Stimulated activated CD8-positive, alpha-beta memory T cell treated with anti-CD3 and anti-CD28 coated beads, Interleukin-12 subunit alpha, Interleukin-12 subunit beta, amount 100 ng/mL, for 1 hour (primary cell): Measurements from ENCODE around the gene DNAJC15.
"Not testable (repeated sequence)": the region's sequence is repeated elsewhere in the genome, so short reads cannot be mapped to it uniquely, and the experiment has no call there.

Source experiments
- DNase-seq: peaks from one replicate; pipeline ENCODE4 v3.0.0-alpha.2; 2020; ENCODE audit warnings: low read depth

DNAJC15 gene

DNA sequence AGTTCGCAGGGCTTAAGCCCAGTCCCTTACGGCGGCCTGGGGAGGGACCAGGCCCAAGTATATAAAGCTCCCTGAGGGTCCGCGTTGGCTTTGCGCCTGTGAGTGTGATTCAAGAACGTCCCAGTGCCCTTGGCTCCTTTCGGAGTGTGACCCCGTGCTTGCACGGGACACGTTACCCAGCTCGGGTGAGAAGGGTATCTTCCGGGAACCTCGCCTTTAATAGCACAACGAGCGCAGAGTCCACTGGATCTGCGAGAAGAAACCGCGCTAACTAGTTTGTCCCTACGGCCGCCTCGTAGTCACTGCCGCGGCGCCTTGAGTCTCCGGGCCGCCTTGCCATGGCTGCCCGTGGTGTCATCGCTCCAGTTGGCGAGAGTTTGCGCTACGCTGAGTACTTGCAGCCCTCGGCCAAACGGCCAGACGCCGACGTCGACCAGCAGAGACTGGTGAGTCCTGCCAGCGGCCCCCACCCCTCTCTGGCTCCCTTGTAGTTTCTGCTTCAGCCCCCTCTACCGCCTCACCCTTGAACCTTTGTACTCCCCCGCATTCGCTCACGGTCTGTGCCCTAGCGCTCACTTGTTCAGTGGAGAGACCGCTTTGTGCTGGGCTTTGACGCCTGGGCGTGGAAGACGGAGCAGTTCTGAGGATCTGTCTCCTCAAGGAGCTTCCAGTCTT, at the start of gene DNAJC15:
DNAJC15 (plus strand) TSS at position 298 of the 675 bp plus-strand sequence; CDS start at position 339, 41 bp downstream.
- peak; percentile 59 for DNase-seq

DNA sequence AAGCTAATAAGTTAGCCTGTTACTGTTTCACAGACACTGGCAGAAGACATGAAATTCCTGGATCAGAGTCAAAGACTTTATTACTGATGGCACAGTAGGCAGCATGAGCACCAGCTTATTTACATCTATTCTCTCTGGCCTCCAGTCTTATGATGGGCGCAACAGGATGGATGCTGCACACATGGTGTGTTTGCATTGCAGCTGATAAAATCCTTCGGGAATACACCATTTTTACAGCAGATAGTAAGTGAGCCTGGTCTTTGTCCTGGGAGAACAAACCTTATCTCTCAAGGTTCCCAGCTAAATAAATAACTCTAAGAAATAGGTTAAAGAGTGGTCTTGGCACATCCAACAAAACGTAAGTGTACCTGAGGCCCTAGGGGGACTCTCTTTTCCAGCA, 47.3 kb upstream of the DNAJC15 start:
- DNase-seq: no peak

GRCh38 chr13:42977219-42977659, 46.1 kb upstream of the DNAJC15 start:
- no peak for DNase-seq

DNA sequence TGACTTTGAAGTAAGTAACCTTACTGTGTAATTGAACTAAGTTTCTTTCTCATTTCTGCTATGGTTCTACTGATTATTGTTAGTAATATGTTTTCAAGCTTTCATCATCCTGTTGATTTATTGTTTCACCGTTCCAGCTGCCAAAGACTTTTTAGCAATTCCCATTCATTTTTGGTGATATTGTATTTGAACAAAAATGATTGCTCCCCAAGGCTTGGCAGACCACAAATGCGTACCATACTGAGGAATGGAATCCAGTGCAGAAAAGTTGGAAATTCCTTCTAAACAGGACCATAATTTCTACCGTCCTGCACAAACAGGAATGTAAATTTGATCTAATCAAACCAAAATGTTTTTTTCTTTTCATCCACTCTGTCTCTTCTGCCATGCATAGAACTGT, 42.1 kb upstream of the DNAJC15 start:
- no peak for DNase-seq

- no peak for DNase-seq
Measured at GRCh38 chr13:42981853-42982252, 41.5 kb upstream of the DNAJC15 start.

DNA sequence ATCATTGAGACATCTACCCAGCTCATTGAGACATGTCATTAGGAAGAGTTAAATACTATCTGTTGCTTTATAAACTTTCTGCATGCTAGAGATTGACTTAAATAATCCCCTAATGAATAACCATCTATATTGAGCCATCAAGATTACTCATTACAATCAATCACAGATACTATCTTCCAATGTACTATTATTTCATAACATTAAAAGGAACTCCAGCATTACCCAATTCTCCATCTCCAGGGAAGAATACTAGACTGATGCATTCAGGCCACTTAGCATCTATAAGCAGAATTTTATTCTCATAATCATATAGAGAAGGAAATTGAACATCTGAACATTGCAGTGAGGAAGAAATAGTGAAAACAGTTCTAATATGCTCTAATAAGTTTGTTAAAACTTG, 39.4 kb upstream of the DNAJC15 start:
- no peak for DNase-seq

GRCh38 chr13:42984691-42985090, 38.7 kb upstream of the DNAJC15 start:
- DNase-seq: no peak

DNA sequence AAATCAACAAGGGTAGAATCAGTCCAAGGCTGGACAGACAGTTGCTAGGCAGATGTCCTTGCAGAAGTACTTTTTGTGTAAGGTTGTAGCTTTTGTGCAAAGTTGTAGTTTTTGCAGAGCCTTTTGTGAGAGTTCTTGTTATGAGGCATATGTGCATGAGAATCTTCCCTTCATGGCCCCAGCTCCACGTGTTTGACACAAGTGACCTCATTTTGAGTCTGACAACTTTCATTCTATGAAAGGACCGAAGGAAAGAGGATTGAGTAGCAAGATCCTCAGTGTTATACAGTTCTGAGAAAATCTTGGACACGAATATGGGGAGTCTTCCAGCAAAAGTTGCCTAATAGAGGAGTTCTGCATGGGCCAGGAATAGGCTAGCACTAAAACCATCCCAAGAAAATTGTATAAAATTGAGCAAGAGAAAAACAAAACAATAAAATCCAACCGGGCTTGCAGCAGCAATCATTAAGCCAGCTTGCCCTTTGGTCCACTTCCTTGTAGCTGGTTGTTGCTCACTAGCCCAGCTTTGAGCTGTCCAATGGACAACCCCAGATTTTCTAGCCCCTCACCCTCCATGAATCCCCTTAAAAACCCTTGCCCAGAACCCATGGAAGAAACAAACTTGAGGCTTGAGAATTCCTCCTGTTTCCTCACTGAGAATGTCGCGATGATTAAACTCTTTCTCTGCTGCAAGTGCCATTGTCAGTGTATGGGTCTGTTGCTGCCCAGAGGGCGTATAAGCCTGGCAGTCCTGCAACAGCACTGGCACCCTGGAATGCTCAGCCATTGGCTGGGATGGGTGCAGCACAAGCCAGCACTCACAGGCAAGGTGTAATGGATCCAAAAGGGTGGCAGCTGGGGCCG, 37.8 kb upstream of the DNAJC15 start:
- DNase-seq: no peak

GRCh38 chr13:42986176-42986574, 37.2 kb upstream of the DNAJC15 start:
- no peak for DNase-seq

GRCh38 chr13:42990291-42991232, 32.8 kb upstream of the DNAJC15 start:
- DNase-seq: no peak

DNA sequence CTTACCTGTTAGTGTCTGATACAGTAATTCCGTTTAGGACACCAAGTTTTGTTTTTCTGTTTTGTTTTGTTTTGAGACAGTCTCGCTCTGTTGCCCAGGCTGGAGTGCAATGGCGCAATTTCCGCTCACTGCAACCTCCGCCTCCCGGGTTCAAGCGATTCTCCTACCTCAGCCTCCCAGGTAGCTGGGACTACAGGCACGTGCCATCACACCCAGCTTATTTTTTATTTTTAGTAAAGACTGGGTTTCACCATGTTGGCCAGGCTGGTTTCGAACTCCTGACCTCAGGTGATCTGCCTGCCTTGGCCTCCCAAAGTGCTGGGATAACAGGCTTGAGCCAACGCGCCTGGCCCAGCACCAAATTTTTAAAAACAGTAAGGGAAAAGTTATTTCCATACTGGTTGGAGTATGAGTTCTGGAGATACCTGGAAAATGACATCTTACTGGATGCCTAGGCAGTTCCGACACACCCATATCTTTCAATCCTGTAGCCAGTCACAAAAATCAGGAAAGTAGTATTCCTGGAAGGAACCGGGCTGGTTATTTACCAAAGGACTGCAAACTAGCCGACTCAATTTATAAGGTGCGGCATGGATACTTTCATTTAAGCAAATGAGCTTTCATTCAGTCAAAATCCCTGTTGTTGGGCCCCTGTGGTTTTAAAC, 32.0 kb upstream of the DNAJC15 start:
- not testable (repeated sequence) for DNase-seq

- DNase-seq: peak; percentile 62
Measured at GRCh38 chr13:42991898-42992763, 31.3 kb upstream of the DNAJC15 start, which contains the start of gene EPSTI1. Gene EPSTI1, minus strand, starts transcription at chr13:42992241. Its CDS starts 76 bp downstream, at chr13:42992165.

GRCh38 chr13:42992764-42993122, 30.6 kb upstream of the DNAJC15 start:
- no peak for DNase-seq

DNA sequence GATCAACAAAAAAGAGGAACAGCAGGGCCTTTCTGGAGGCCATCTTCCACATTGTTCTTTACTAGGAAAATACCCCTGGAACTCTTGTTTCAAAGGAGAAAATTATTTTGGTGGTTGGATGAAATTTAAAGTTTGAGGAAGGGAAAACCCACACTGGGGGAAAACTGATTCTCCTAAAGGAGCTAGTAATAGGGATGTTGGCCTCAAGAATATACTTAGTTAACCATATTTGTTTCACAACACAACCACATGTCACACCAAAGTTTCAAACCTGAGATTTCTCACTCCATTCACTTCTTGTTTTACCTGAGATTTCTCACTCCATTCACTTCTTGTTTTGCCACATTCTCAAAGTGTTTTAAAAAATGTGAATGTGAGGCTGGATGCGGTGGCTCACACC, 28.5 kb upstream of the DNAJC15 start:
- DNase-seq: no peak

DNA sequence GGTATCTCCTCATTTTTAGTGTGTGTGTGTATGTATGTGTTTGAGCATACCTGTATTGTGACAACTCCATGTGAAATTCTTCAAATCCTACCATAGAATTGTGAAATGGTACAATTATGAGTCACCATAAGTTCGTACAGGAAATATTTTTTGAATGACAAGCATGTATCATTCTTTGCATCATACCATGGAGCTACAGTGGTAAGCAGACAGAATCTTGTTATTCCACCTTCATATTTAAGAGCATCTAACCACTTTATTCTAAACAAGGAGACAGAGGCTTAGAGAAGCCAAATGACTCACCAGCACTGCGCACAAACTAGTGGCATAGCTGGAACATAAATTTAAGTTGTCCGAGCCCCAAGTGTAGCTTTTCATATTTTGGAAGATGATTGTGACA, 26.8 kb upstream of the DNAJC15 start:
- DNase-seq: no peak

DNA sequence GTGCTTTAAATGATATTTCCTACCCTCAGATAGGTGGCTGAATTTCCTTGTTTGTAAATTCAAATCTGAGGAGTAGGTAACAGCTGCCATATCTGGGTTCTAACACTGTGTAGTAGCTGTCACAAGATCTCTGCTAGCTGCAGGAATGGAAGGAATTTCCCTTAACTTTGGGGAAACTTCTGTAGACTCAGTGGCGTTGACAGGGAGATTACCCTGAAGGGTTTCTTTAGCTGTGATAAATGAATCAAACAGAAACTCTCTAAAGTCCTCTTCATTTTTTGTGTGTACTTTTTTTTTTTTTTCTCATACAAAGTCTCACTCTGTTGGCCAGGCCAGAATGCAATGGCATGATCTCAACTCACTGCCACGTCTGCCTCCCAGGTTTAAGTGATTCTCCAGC, 26.0 kb upstream of the DNAJC15 start:
- DNase-seq: no peak

- DNase-seq: no peak
Measured at GRCh38 chr13:42999491-42999890, 23.9 kb upstream of the DNAJC15 start.

DNA sequence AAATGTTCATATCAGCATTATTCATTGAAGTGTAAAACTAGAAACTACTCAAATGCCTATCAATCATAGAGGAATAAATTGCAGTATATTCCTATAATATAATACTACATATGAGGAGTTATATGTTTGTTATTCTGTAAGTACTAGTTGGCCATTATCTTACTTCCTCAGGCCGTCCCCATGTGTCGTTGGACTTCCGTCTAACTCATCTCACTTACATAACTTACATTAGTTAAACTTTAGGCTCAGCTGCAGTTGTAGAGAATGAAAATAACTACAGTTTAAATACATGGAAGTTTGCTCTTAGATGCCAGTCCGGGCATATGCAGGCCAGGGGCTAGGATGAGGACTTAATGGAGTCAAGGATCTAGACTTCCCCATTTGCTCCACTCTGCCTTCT, 22.7 kb upstream of the DNAJC15 start:
- no peak for DNase-seq

DNA sequence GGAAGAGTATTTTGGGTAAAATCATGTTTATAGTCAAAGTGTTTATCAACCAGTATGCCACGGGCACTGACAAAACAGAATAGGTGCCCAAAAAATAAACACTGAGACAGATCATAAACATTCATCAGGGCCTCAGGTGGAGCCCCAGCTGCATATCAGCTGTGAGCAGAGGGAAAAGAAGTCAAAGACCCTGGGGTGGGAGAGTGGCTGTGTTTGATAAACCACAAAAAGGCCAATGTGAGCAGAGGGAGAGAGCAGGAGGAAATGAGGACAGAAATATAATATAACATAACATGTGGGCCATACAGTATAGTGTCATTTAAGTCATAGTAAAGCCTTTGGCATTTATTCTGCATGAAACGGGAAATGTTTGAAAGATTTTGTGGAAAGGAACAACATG, 21.4 kb upstream of the DNAJC15 start:
- no peak for DNase-seq

DNA sequence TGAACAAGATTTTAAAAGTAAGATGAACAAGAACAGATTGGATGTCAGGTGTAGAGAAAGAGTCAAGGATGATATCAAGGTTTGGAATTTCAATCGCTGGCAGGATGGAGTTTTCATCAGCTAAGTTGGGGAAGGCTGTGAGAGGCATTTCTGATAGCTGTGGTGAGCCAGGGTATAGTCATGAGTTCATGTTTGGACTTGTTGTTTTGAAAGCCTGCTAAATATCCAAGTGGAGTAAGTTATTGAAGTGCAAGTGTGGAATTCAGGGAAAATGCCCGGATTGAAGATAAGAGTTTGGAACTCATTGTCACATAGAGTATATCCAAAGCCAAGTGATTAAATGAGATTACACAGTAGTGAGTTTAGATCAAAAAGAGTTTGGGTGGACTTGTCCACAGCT, 20.4 kb upstream of the DNAJC15 start:
- no peak for DNase-seq

GRCh38 chr13:43003729-43004128, 19.7 kb upstream of the DNAJC15 start:
- no peak for DNase-seq
